ENCODE measurements around the gene CNTLN.
"Not testable (repeated sequence)": the region's sequence is repeated elsewhere in the genome, so short reads cannot be mapped to it uniquely, and the experiment has no call there.

CNTLN gene

DNA sequence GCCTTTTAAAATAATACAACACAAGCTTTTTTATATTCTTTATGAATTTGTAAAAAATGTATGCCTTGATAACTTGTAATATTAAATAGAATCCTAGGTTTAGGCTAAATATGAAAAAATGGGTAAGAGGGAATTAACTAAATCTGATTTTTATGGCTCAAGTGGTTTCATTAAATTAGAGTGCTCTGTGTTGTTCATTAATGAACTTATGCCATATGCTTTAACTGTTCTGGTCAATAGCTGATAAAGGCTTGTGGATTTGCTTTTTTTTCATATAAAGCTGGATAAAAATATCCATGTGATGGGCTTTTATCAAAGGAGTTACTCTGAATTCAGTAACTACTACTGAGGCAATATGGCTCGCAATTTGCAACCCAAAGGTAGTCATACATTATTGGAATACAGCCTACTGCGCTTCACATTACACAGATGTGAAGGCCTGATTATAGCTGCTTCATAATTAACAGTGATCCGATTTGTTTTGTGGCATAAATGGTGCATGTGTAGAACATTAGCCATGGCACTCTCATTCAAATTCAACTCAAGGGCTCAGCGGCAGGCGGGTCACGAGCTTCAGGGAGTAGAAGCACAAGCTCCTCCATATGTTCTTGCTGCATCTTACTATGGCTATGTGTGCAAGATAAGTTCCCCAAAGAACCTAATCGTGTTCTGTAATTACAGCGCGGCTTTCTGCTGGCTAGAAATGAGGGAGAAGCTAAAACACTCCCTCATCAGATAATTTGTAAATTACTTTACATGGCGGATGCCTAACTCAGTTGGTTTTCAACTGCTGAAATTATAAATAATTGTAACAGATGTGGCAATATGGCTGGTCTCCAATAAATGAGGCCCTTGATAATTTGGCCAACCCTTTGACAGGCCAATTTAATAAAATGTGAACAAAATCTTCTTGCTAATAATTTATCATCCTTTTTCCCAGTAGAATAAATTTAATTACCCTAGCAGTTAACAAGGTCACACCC lies 188.3 kb downstream of the CNTLN start:
- no peak for DNase-seq

DNA sequence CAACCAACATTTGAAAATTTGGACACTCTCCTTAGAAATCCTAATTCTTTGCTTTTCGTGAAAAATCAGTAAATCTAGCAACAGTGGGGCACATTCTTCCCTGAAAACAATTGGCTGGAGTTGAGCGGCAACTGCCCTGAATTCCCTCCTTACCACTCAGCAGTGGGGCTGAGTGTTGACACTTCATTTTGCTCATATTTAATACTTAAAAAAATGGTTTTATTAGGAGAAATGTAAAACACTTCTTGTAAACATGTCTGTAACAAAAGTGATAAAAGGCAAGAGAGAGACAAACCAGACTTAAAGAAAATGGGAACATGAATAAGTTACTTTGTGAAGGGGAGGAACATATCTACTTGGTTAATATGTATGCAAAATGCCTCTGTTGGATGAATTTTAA lies 193.5 kb downstream of the CNTLN start:
- DNase-seq, result no peak

DNA sequence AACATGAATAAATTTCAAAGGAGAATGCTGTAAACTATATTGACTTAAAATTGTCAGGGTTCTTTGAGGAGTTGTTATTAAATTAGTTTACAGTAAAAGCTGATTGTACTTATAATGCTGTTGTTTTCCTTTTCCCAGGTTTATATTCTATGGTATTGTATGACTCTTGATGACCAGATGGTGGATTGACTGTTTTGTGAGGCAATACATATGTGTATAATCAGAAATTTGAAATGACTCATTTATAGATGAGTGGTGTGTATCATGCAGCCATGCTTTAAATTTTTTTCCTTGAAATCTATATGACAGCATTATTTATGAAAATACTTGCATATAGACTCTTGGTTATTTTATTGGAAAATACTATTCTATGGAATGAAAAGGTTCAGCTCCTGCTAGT lies 195.3 kb downstream of the CNTLN start:
- no peak for DNase-seq

GRCh38 chr9:17332115-17332514 lies 197.3 kb downstream of the CNTLN start:
- no peak for DNase-seq

GRCh38 chr9:17339156-17339555 lies 204.3 kb downstream of the CNTLN start:
- no peak for DNase-seq

- no peak for DNase-seq
Measured at GRCh38 chr9:17342696-17343095, 207.9 kb downstream of the CNTLN start.

DNA sequence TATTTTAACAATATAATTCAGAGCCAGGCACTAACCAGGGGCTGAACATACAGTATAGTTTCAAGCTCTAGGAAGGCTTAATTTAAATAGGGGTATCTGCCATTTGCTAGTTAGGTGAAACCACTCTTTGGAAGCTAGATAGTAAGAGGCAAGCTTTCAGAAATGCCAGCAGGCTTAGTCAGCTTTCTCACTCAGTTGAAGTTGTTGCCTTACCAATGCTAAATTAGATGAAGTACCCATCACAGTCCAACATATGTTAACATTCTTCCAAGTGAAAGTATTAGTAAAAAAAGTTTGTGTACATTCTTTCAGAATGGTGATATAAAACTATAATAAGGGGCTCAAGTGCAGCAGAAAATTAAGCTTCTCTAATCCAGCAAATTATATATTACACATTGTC lies 215.0 kb downstream of the CNTLN start:
- DNase-seq, result no peak

- DNase-seq, result not testable (repeated sequence)
Measured at GRCh38 chr9:17354006-17354405, 219.2 kb downstream of the CNTLN start.

GRCh38 chr9:17361378-17361777 lies 226.5 kb downstream of the CNTLN start:
- no peak for DNase-seq

DNA sequence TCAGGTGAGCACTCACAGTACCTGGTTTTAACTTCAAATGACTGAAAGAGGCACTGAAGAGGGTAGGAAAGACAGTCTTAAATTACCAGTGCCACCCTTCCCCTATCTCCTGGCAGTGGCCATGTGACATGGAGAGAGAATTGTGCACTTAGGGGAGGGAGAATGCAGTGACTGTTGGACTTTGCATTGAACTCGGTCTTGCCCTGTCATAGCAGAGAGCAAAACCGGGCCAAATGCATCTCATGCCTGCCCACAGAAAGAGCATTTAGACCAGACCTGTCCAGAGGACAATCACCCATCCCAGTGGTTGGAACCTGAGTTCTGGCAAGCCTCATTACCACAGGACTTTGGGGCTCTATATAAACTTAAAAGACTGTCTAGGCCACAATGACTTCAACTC lies 232.2 kb downstream of the CNTLN start:
- DNase-seq, result no peak

DNA sequence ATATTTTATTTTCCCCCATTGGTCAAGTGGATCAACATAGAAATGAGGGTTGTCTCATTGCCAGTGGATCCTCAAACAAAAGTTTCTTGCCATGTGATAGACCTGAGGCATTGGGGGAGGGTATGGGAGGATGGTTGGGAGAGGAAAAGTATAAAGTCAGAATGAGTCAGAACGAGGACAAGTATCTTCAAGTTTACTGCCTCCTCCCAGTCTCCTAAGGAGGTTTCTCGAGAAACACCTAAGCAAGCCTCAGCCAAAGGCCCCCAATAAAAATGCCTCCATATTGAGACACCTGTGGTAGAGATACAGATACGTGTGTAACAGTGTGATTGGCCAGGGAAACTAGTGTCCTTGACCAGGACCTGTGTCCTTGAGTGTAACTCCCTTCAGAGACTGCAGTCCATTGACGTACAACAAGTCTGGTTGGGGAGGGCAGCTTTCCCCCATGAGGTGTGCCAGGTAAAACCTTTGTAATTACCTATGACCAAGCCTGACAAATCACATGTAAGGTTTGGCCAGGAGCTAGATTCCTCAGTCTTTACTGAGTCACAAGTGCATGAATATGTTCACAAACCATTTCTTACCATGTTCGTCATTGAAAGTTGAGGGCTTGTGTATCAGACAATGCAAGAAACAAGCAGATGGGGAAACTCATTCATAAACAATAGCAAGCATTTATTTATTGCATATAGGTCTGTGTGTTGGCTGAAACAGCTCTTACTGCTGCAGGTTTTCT lies 245.5 kb downstream of the CNTLN start:
- DNase-seq, result no peak

- DNase-seq, result no peak
Measured at GRCh38 chr9:17387565-17387964, 252.7 kb downstream of the CNTLN start.

DNA sequence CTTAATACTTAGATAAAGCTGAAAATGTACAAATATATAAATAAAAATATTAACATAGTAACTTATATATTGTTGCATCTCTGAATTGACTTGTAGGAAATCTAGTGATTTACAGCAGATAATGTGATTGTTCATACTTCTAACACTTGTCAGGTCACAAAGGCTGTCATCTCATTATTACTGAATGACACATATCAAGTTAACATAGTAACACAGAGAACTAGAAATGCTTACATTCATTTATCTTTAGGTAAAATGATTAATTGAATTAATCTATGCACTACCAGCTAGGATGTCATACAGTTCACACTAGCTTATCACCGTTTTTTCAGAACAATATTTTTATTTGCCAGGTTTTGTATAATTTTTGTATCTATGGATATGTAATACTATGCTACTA lies 254.2 kb downstream of the CNTLN start:
- no peak for DNase-seq

DNA sequence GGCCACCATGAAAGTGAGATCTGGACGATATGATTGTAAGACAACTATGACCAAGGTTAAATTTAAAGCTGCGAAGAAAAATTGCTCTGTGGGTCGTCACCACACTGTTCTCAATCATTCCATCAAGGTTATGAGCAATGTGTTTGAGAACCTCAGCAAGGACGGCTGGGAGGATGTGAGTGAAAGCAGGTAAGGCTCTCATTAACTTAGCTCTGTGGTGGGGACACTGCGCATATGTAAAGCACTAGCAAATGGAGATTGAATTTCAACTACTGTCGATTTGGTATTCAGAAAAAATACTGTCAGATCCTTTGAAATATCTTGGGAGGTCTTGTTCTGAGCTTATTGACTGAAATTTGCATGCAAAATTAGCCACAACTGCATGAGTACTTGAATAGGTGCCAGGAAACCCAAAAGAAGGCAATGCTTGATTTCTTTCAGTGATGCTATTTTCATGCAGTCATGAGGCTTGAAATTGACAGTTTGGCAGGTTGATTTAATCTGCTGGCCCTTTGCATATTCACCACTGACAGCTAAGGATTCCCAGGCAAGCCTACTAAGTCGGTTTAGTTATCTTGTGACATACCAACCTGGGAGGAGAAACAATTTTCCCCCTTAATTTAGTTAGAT lies 260.2 kb downstream of the CNTLN start:
- DNase-seq, result no peak

- DNase-seq, result not testable (repeated sequence)
Measured at GRCh38 chr9:17397166-17397728, 262.4 kb downstream of the CNTLN start.

DNA sequence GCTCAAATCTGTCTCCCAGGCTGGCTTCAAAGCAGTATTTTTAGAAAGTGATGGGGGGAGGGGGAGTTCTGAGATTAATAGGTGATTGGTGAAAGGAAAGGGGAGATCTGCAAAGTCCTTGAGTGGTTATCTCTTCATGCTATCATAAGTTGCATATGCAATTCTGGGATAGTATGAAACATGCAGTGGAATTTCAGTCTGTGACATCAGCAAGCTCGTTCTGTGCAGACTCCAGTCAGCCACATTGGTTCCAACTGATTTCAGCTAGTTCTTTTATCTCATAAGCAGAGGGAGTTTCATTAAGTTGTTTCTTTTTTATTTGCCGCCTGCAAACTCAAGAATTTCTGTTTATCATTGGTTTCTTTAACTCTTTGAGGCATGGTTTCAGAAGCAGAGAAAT lies 263.5 kb downstream of the CNTLN start:
- no peak for DNase-seq

GRCh38 chr9:17401858-17402257 lies 267.0 kb downstream of the CNTLN start:
- DNase-seq, result no peak

DNA sequence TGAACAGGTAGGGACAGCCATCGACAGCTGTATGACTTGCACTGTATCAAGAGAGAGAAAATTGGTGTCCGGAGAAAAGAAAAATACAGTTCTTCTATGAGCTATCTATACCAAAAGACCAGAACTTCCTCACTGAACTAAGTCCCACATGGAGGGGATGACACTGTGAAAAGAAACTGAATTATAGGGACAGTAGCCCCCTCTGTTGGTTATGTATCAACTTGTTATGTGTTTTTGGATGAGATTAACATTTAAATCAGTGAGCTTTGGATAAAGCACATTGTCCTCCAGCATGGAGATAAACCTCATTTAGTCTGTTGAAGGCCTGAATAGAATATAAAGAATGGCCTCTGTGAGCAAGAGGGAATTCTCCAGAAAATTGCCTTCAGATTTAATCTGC lies 267.5 kb downstream of the CNTLN start:
- DNase-seq, result no peak

DNA sequence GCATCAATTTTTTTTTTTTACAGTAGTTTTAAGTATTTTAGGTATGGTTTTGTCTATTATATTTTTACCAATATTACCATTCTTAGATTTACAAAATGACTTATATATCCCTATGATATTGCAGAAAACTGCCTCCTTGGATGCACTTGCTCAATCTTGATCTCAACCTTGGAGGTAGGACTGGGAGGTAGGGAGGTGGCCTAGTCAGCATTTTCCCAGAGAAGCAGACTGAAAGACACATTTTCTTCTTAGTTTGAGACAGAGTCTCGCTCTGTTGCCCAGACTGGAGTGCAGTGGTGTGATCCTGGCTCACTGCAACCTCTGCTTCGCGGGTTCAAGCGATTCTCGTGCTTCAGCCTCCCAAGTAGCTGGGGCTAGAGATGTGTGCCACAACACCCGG lies 268.7 kb downstream of the CNTLN start:
- no peak for DNase-seq

GRCh38 chr9:17414986-17415385 lies 280.1 kb downstream of the CNTLN start:
- DNase-seq, result no peak

DNA sequence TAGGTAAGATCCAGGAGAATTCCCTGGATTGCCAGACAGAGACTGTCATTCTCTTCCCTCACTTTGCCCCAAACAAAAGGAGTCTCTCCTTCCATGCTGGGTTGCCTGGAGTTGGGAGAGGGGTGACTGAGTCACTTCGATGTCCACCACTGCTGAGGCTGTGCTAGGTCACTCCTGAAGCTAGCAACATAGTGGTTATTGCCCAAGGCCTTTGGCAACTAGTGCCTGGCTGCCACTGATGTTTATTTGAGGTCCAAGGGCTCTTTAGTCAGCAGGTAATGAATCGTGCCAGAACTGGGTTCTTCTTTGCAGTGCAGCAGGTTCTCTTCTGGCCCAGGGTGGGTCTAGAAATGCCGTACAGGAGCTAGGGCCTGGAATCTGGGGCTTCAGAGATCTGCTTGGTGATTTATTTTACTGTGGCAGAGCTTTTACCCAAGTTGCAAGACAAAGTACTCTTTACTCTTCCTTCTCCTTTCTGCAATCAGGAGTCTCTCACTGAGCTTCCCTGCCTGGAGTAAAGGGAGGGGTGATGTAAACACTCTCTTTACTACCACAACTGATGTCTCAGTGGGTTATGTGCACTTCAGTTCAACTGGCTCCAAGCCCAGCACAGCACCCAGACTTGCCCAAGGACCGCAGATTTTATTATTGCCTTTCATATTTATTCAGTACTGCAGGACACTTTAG lies 288.3 kb downstream of the CNTLN start:
- no peak for DNase-seq

DNA sequence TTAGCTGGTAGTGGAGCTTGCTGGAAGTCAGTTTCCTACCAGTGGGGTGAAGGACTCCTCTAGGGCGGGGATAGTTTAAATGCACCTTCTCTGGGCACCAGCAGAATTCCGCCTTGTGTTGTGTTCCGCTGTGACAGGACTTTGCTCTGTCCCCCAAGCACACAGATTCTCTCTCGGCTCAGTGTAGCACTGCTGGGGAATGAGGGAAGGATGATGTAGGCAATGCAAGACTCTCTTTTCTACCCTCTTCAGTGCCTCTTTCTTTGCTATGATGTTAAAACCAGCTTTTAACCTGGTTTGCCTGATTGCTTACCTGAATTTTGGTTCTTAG lies 288.8 kb downstream of the CNTLN start:
- DNase-seq, result no peak

DNA sequence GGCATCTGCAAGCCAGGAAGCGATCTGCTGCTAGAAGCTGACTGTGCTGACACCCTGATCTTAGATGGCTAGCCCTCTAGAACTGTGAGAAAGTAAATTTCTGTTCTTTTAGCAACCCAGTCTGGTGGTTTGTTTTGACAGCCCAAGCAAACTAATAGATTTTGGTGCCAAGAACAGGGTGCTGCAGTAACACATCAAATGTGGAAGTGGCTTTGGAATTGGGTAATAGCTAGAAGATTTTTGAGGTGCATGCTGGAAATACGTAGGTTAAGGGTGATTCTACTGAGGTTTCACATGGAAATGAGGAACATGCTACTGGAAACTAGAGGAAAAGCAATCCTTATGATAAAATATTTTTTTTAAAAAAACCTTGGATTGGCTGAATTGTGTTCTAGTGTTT lies 290.5 kb downstream of the CNTLN start:
- DNase-seq, result no peak

Data from T1000 (cell line).